Activated CD8-positive, alpha-beta memory T cell treated with anti-CD3 and anti-CD28 coated beads, Interleukin-2, amount 10 ng/mL, durations not matched to agents 7 days and 5 days (primary cell): ENCODE measurements around the gene EPHB2. TPM values are rescaled to one million over a fixed set of nuclear protein-coding genes. Genes with fewer than 3 reads are reported as not detected.

Source experiments
- ATAC-seq: fragments of 150-1000 bp; cut with Tn5 transposase; one replicate; pipeline ENCODE4 v1.10.0; 2021; ENCODE audit warnings: moderate library complexity
- CTCF ChIA-PET: fragments of 350-600 bp; sonication (Branson Sonifier 250); formaldehyde crosslinking; loops from one replicate; lab custom pipeline; 2021; ENCODE audit warnings: antibody characterized with exemption; lab: Charles Lee
- DNase-seq: peaks from one replicate; pipeline ENCODE4 v3.0.0-alpha.2; 2020
- H3K27ac Mint-ChIP-seq: one replicate; pipeline ENCODE4 v1.8.0; 2021; ENCODE audit warnings: mild to moderate bottlenecking, mixed read lengths
- H3K27me3 Mint-ChIP-seq: one replicate; pipeline ENCODE4 v1.8.0; 2021; ENCODE audit warnings: mixed read lengths
- H3K36me3 Mint-ChIP-seq: one replicate; pipeline ENCODE4 v1.8.0; 2021; ENCODE audit warnings: mild to moderate bottlenecking, mixed read lengths
- H3K4me1 Mint-ChIP-seq: one replicate; pipeline ENCODE4 v1.8.0; 2021; ENCODE audit warnings: mixed read lengths
- H3K4me3 Mint-ChIP-seq: one replicate; pipeline ENCODE4 v1.8.0; 2021; ENCODE audit warnings: mild to moderate bottlenecking, moderate library complexity, mixed read lengths
- H3K9me3 Mint-ChIP-seq: one replicate; pipeline ENCODE4 v1.8.0; 2022; ENCODE audit warnings: low read depth, mixed read lengths
- total RNA-seq, 2 experiments: library from RNA; stranded (reverse); gene quantifications; one replicate each; pipeline ENCODE4 v1.2.3, GENCODE V29; 2021

Gene EPHB2
- total RNA-seq, 2 experiments from 2014 or later = 0.09 TPM

GRCh38 chr1:22915816-22916470 is 205.3 kb downstream of the EPHB2 start:
- H3K4me3 Mint-ChIP-seq = no peak overlapping the region
- H3K4me1 Mint-ChIP-seq = no peaks in the 10 kb centered on the region

GRCh38 chr1:22916471-22916820 is 205.8 kb downstream of the EPHB2 start:
- CTCF ChIA-PET = no interaction called here
- Mint-ChIP-seq H3K36me3 (no peaks in the 10 kb centered on the region), H3K27ac (no peak overlapping the region), H3K27me3 (peaks cover 13% of the 10 kb centered on the region), H3K9me3 (no peaks in the 10 kb centered on the region), H3K4me3 (no peak overlapping the region), H3K4me1 (no peaks in the 10 kb centered on the region)
- DNase-seq (no peak), ATAC-seq (no peak)

More at GRCh38 chr1:22915816-22916470, 205.3 kb downstream of the EPHB2 start:
- no peaks in the 10 kb centered on the region for H3K36me3 Mint-ChIP-seq
- H3K27ac Mint-ChIP-seq = no peak overlapping the region
- H3K27me3 Mint-ChIP-seq = peaks cover 13% of the 10 kb centered on the region
- CTCF ChIA-PET = no interaction called here
- no peak for ATAC-seq
- no peaks in the 10 kb centered on the region for H3K9me3 Mint-ChIP-seq
- no peak for DNase-seq

GRCh38 chr1:22917989-22918388 is 207.3 kb downstream of the EPHB2 start:
- Mint-ChIP-seq H3K27me3 (peaks cover 13% of the 10 kb centered on the region), H3K9me3 (no peaks in the 10 kb centered on the region), H3K36me3 (no peaks in the 10 kb centered on the region), H3K27ac (no peak overlapping the region), H3K4me3 (no peak overlapping the region), H3K4me1 (no peaks in the 10 kb centered on the region)
- DNase-seq (no peak), ATAC-seq (no peak)
- CTCF ChIA-PET = no interaction called here

GRCh38 chr1:22918644-22919043 is 208.0 kb downstream of the EPHB2 start:
- Mint-ChIP-seq H3K27ac (no peak overlapping the region), H3K4me1 (no peaks in the 10 kb centered on the region), H3K36me3 (no peaks in the 10 kb centered on the region), H3K27me3 (peaks cover 15% of the 10 kb centered on the region), H3K9me3 (no peaks in the 10 kb centered on the region), H3K4me3 (no peak overlapping the region)
- no peak for DNase-seq
- no peak for ATAC-seq
- CTCF ChIA-PET = interaction anchor here (1.3 kb wide), 1 partner anchor 266 kb away, joined by 3 read pairs; no protein-coding TSS in a partner anchor

- H3K9me3 Mint-ChIP-seq = no peaks in the 10 kb centered on the region
- CTCF ChIA-PET = interaction anchor here (1.3 kb wide), 1 partner anchor 265 kb away, joined by 3 read pairs; no protein-coding TSS in a partner anchor
- no peaks in the 10 kb centered on the region for H3K36me3 Mint-ChIP-seq
- ATAC-seq (no peak), DNase-seq (no peak)
- H3K4me1 Mint-ChIP-seq = no peaks in the 10 kb centered on the region
- H3K27me3 Mint-ChIP-seq = peaks cover 13% of the 10 kb centered on the region
- no peak overlapping the region for H3K4me3 Mint-ChIP-seq
- H3K27ac Mint-ChIP-seq = no peak overlapping the region
Measured at GRCh38 chr1:22919341-22920025, 208.8 kb downstream of the EPHB2 start.

GRCh38 chr1:22920026-22920733 is 209.5 kb downstream of the EPHB2 start:
- CTCF ChIA-PET = no interaction called here
- ATAC-seq = no peak

GRCh38 chr1:22920734-22921451 is 210.3 kb downstream of the EPHB2 start:
- Mint-ChIP-seq H3K4me3 (no peak overlapping the region), H3K4me1 (no peaks in the 10 kb centered on the region), H3K27me3 (peaks cover 8% of the 10 kb centered on the region), H3K36me3 (no peaks in the 10 kb centered on the region), H3K27ac (no peak overlapping the region), H3K9me3 (no peaks in the 10 kb centered on the region)
- ATAC-seq (no peak), DNase-seq (no peak)
- CTCF ChIA-PET = interaction anchor here (1.3 kb wide), 1 partner anchor 9 kb away, joined by 4 read pairs; no protein-coding TSS in a partner anchor

More at GRCh38 chr1:22920026-22920733, 209.5 kb downstream of the EPHB2 start:
- Mint-ChIP-seq H3K27ac (no peak overlapping the region), H3K27me3 (peaks cover 10% of the 10 kb centered on the region), H3K36me3 (no peaks in the 10 kb centered on the region), H3K9me3 (no peaks in the 10 kb centered on the region), H3K4me3 (no peak overlapping the region), H3K4me1 (no peaks in the 10 kb centered on the region)
- DNase-seq = no peak

- Mint-ChIP-seq H3K4me1 (no peaks in the 10 kb centered on the region), H3K27ac (no peak overlapping the region), H3K27me3 (peaks cover 8% of the 10 kb centered on the region), H3K36me3 (no peaks in the 10 kb centered on the region), H3K9me3 (no peaks in the 10 kb centered on the region), H3K4me3 (no peak overlapping the region)
- ATAC-seq (no peak), DNase-seq (no peak)
- CTCF ChIA-PET = interaction anchor here (1.3 kb wide), 1 partner anchor 9 kb away, joined by 4 read pairs; no protein-coding TSS in a partner anchor
Measured at GRCh38 chr1:22921452-22922126, 210.9 kb downstream of the EPHB2 start.

- Mint-ChIP-seq H3K9me3 (no peaks in the 10 kb centered on the region), H3K27me3 (peaks cover 10% of the 10 kb centered on the region), H3K4me3 (no peak overlapping the region), H3K27ac (no peak overlapping the region), H3K36me3 (no peaks in the 10 kb centered on the region), H3K4me1 (no peaks in the 10 kb centered on the region)
- DNase-seq = no peak
- ATAC-seq = no peak
- CTCF ChIA-PET = no interaction called here
Measured at GRCh38 chr1:22922640-22923039, 212.0 kb downstream of the EPHB2 start.

- ATAC-seq (no peak), DNase-seq (no peak)
- CTCF ChIA-PET = no interaction called here
- Mint-ChIP-seq H3K27ac (no peak overlapping the region), H3K4me1 (no peaks in the 10 kb centered on the region), H3K9me3 (no peaks in the 10 kb centered on the region), H3K27me3 (peaks cover 13% of the 10 kb centered on the region), H3K4me3 (no peak overlapping the region), H3K36me3 (no peaks in the 10 kb centered on the region)
Measured at GRCh38 chr1:22925111-22925510, 214.5 kb downstream of the EPHB2 start.

- CTCF ChIA-PET = interaction anchor here (1.0 to 2.2 kb wide), 4 partner anchors 9 to 228 kb away, joined by 3 to 19 read pairs (median 4); no protein-coding TSS in a partner anchor
- ATAC-seq (no peak), DNase-seq (peak; percentile 48)
- H3K27me3 Mint-ChIP-seq = peaks cover 8% of the 10 kb centered on the region
- no peak overlapping the region for H3K4me3 Mint-ChIP-seq
- no peaks in the 10 kb centered on the region for H3K4me1 Mint-ChIP-seq
- H3K36me3 Mint-ChIP-seq = no peaks in the 10 kb centered on the region
- H3K9me3 Mint-ChIP-seq = no peaks in the 10 kb centered on the region
- no peak overlapping the region for H3K27ac Mint-ChIP-seq
Measured at GRCh38 chr1:22930240-22930912, 219.7 kb downstream of the EPHB2 start.

GRCh38 chr1:22932803-22933470 is 222.3 kb downstream of the EPHB2 start:
- ATAC-seq = no peak
- no peak for DNase-seq
- Mint-ChIP-seq H3K9me3 (no peaks in the 10 kb centered on the region), H3K27ac (no peak overlapping the region), H3K36me3 (no peaks in the 10 kb centered on the region), H3K4me3 (no peak overlapping the region), H3K27me3 (peaks cover 5% of the 10 kb centered on the region), H3K4me1 (no peaks in the 10 kb centered on the region)
- CTCF ChIA-PET = interaction anchor here (0.7 to 1.7 kb wide), 4 partner anchors 32 to 1703 kb away, joined by 3 to 4 read pairs (median 4); no protein-coding TSS in a partner anchor
